GM12878 (cell line): Measurements from ENCODE around the gene JUND. TPM values are rescaled to one million over a fixed set of nuclear protein-coding genes. Genes with fewer than 3 reads are reported as not detected.

Source experiments
- CBX5 ChIP-seq: sonication (generic); IDR thresholded peaks from 2 replicates; pipeline ENCODE4 v1.6.1; 2016; ENCODE audit warnings: low read depth, moderate library complexity, mild to moderate bottlenecking, inconsistent platforms
- EED ChIP-seq: sonication (generic); IDR thresholded peaks from 2 replicates; pipeline ENCODE4 v1.6.1; 2016; ENCODE audit warnings: antibody characterized with exemption, low read depth
- GABPA ChIP-seq: IDR thresholded peaks from 2 replicates; pipeline ENCODE4 v1.6.1; 2014; ENCODE audit warnings: antibody characterized with exemption, low read depth, mild to moderate bottlenecking, inconsistent platforms
- HCFC1 ChIP-seq: fragments of 150-350 bp; IDR thresholded peaks from 2 replicates; pipeline ENCODE4 v1.6.1; 2014; ENCODE audit warnings: low read length
- MYB ChIP-seq: fragments of 150-350 bp; IDR thresholded peaks from 2 replicates; pipeline ENCODE4 v1.6.1; 2014; ENCODE audit warnings: mild to moderate bottlenecking, low read depth, low read length, borderline replicate concordance
- NBN ChIP-seq: fragments of 450-650 bp; IDR thresholded peaks from 2 replicates; pipeline ENCODE4 v1.6.1; 2016
- NR2F1 ChIP-seq: fragments of 450-650 bp; conservative IDR thresholded peaks from 2 replicates; pipeline ENCODE4 v1.6.1; 2017; ENCODE audit warnings: mild to moderate bottlenecking
- POLR2AphosphoS2 ChIP-seq: IDR thresholded peaks from 2 replicates; pipeline ENCODE4 v1.6.1; 2011; ENCODE audit warnings: low read depth, mild to moderate bottlenecking, low read length, improper control_type of control experiment, moderate library complexity
- POLR2AphosphoS5 ChIP-seq: IDR thresholded peaks from 2 replicates; pipeline ENCODE4 v1.6.1; 2011; ENCODE audit warnings: mild to moderate bottlenecking, low read length, inconsistent platforms
- POU2F2 ChIP-seq: IDR thresholded peaks from 3 replicates; pipeline ENCODE4 v1.6.1; 2011; ENCODE audit warnings: low read depth, mild to moderate bottlenecking, low read length, borderline replicate concordance
- RUNX3 ChIP-seq: IDR thresholded peaks from 2 replicates; pipeline ENCODE4 v1.6.1; 2012; ENCODE audit warnings: low read length, inconsistent platforms
- SPI1 ChIP-seq: IDR thresholded peaks from 2 replicates; pipeline ENCODE4 v1.6.1; 2011; ENCODE audit warnings: low read depth, mild to moderate bottlenecking, low read length, moderate library complexity, borderline replicate concordance; ENCODE audit not compliant: insufficient read depth
- SREBF1 ChIP-seq: IDR thresholded peaks from 2 replicates; pipeline ENCODE4 v1.6.1; 2012; ENCODE audit warnings: mild to moderate bottlenecking, low read length
- SRF ChIP-seq, 2 experiments: IDR thresholded peaks; 2 replicates each; pipeline ENCODE4 v1.6.1; 2011; ENCODE audit warnings: low read depth in 2 of 2, low read length in 2 of 2, mild to moderate bottlenecking in 1 of 2, moderate library complexity in 1 of 2
- TARDBP ChIP-seq: IDR thresholded peaks from 2 replicates; pipeline ENCODE4 v1.6.1; 2016; ENCODE audit warnings: borderline replicate concordance
- TCF3 ChIP-seq: IDR thresholded peaks from 2 replicates; pipeline ENCODE4 v1.6.1; 2012; ENCODE audit warnings: low read depth, mild to moderate bottlenecking, low read length, borderline replicate concordance; ENCODE audit not compliant: insufficient read depth
- polyA plus RNA-seq, 11 experiments: library from polyadenylated mRNA; depleted of rRNA in 4 of 11; unstranded in 6 of 11; stranded (reverse) in 5 of 11; fragments of >200 nt; fragmentation: Nextera tagmentation in 4 of 11; fragmentation: Illumina TruSeq in 1 of 11; extraction: Ambion mirVana in 4 of 11; extraction: Trizol in 1 of 11; gene quantifications; 1 replicate in 1 of 11; 2 replicates in 10 of 11; pipeline versions ENCODE4 v1.2.1 to v1.2.3, GENCODE V29; 2011 to 2016; ENCODE audit warnings: inconsistent platforms in 2 of 11, missing spikeins in 2 of 11, low read depth in 1 of 11
- total RNA-seq, 4 experiments: library from RNA; depleted of rRNA in 3 of 4; stranded (reverse); fragments of >200 nt in 3 of 4; fragmentation: Illumina TruSeq in 1 of 4; extraction: Trizol in 1 of 4; gene quantifications; 2 replicates each; pipeline versions ENCODE4 v1.2.1 to v1.2.3, GENCODE V29; 2013 to 2021
- TF ChIP-seq, protein P1 (sequence below): fragments of 450-650 bp; conservative IDR thresholded peaks from 2 replicates; pipeline ENCODE4 v1.6.1; 2017; ENCODE audit warnings: mild to moderate bottlenecking, moderate library complexity
- TF ChIP-seq, protein P2 (sequence below): IDR thresholded peaks from 2 replicates; pipeline ENCODE4 v1.6.1; 2011; ENCODE audit warnings: mild to moderate bottlenecking, low read depth, low read length, moderate library complexity; ENCODE audit not compliant: insufficient replicate concordance
- TF ChIP-seq, protein P3 (sequence below): fragments of 450-650 bp; IDR thresholded peaks from 2 replicates; pipeline ENCODE4 v1.6.1; 2017; ENCODE audit warnings: mild to moderate bottlenecking, moderate library complexity
- TF ChIP-seq, protein P4 (sequence below): fragments of 450-650 bp; IDR thresholded peaks from 2 replicates; pipeline ENCODE4 v1.6.1; 2017; ENCODE audit warnings: antibody characterized with exemption, mild to moderate bottlenecking, moderate library complexity

Gene JUND
- total and polyA plus RNA-seq, 10 of the 15 experiments (the other 5 are each of a cell fraction or from before 2014, with no cell fraction given), result 7.4 to 164 (median 18.8) TPM

DNA sequence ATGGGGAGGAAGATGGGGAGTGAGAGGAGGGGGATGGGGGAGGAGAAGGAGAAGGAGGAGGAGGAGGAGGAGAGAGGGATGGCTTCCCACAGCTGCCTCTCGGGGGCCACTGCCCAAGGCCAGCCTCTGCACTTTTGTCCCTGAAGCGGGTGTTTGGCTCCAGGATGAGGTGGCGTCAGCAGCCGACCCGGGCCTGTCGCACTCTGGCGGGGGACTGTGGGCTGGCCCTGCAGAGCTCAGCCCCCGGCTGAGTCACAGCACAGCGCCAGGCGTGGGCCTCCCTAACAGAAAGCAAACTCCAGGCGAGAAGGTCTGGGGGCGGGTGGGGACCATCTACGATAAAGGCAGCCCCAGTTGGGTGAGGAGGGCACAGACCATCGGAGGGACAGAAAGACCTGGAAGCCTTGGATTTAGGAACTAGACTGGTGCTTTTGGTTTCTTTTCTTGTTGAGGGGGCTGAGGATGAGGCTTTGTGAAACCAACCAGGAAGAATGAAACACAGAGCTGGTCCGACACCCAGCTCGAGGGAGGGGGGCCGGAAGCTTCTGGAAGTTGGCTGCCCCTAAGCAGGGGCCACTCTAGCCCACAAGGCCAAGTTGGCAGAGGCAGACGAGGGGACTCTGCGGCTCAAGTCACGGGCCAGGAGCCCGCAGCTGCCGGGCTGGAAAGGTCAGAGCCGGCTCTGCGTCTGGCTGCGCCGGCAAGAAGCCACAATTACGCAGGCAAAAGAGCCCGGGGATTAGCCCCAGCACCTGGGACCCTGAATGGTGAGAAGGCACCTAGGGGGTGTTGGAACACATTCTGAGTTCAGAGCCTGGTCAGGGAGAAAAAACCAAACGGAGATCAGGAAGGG, 23.3 kb upstream of the JUND start (continued):
- TF ChIP-seq, protein P1, sequence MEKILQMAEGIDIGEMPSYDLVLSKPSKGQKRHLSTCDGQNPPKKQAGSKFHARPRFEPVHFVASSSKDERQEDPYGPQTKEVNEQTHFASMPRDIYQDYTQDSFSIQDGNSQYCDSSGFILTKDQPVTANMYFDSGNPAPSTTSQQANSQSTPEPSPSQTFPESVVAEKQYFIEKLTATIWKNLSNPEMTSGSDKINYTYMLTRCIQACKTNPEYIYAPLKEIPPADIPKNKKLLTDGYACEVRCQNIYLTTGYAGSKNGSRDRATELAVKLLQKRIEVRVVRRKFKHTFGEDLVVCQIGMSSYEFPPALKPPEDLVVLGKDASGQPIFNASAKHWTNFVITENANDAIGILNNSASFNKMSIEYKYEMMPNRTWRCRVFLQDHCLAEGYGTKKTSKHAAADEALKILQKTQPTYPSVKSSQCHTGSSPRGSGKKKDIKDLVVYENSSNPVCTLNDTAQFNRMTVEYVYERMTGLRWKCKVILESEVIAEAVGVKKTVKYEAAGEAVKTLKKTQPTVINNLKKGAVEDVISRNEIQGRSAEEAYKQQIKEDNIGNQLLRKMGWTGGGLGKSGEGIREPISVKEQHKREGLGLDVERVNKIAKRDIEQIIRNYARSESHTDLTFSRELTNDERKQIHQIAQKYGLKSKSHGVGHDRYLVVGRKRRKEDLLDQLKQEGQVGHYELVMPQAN, result no peak; the same call in 1 of the 2 replicates
- TF ChIP-seq POLR2AphosphoS5 (peak; percentile 57), SRF (IDR thresholded peaks at IDR 0.05; ENCODE audit: low read depth in 2 of 2, low read length in 2 of 2) (0 out of 4 replicates have a peak, but pooled peaks of 1 of the 2 experiments have one; percentile 3), NR2F1 (peak; percentile 88), NBN (peak; percentile 75), SPI1 (no peak), EED (peak; percentile 79), HCFC1 (no peak), GABPA (no peak), POU2F2 (peak; percentile 29; the same call in 2 of the 3 replicates), MYB (no peak), TARDBP (no peak), POLR2AphosphoS2 (no peak), CBX5 (no peak), RUNX3 (peak; percentile 54; the same call in 1 of the 2 replicates), SREBF1 (no peak), TCF3 (peak; percentile 39; the same call in 1 of the 2 replicates)
- TF ChIP-seq, protein P2, sequence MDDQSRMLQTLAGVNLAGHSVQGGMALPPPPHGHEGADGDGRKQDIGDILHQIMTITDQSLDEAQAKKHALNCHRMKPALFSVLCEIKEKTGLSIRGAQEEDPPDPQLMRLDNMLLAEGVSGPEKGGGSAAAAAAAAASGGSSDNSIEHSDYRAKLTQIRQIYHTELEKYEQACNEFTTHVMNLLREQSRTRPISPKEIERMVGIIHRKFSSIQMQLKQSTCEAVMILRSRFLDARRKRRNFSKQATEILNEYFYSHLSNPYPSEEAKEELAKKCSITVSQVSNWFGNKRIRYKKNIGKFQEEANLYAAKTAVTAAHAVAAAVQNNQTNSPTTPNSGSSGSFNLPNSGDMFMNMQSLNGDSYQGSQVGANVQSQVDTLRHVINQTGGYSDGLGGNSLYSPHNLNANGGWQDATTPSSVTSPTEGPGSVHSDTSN, result no peak
- TF ChIP-seq, protein P3, sequence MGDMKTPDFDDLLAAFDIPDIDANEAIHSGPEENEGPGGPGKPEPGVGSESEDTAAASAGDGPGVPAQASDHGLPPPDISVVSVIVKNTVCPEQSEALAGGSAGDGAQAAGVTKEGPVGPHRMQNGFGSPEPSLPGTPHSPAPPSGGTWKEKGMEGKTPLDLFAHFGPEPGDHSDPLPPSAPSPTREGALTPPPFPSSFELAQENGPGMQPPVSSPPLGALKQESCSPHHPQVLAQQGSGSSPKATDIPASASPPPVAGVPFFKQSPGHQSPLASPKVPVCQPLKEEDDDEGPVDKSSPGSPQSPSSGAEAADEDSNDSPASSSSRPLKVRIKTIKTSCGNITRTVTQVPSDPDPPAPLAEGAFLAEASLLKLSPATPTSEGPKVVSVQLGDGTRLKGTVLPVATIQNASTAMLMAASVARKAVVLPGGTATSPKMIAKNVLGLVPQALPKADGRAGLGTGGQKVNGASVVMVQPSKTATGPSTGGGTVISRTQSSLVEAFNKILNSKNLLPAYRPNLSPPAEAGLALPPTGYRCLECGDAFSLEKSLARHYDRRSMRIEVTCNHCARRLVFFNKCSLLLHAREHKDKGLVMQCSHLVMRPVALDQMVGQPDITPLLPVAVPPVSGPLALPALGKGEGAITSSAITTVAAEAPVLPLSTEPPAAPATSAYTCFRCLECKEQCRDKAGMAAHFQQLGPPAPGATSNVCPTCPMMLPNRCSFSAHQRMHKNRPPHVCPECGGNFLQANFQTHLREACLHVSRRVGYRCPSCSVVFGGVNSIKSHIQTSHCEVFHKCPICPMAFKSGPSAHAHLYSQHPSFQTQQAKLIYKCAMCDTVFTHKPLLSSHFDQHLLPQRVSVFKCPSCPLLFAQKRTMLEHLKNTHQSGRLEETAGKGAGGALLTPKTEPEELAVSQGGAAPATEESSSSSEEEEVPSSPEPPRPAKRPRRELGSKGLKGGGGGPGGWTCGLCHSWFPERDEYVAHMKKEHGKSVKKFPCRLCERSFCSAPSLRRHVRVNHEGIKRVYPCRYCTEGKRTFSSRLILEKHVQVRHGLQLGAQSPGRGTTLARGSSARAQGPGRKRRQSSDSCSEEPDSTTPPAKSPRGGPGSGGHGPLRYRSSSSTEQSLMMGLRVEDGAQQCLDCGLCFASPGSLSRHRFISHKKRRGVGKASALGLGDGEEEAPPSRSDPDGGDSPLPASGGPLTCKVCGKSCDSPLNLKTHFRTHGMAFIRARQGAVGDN, result 0 out of 2 replicates have a peak, but pooled peaks have one; percentile 61
- TF ChIP-seq, protein P4, sequence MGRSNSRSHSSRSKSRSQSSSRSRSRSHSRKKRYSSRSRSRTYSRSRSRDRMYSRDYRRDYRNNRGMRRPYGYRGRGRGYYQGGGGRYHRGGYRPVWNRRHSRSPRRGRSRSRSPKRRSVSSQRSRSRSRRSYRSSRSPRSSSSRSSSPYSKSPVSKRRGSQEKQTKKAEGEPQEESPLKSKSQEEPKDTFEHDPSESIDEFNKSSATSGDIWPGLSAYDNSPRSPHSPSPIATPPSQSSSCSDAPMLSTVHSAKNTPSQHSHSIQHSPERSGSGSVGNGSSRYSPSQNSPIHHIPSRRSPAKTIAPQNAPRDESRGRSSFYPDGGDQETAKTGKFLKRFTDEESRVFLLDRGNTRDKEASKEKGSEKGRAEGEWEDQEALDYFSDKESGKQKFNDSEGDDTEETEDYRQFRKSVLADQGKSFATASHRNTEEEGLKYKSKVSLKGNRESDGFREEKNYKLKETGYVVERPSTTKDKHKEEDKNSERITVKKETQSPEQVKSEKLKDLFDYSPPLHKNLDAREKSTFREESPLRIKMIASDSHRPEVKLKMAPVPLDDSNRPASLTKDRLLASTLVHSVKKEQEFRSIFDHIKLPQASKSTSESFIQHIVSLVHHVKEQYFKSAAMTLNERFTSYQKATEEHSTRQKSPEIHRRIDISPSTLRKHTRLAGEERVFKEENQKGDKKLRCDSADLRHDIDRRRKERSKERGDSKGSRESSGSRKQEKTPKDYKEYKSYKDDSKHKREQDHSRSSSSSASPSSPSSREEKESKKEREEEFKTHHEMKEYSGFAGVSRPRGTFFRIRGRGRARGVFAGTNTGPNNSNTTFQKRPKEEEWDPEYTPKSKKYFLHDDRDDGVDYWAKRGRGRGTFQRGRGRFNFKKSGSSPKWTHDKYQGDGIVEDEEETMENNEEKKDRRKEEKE, result no peak
